Mesendoderm (in vitro differentiated cells): ENCODE data around the gene ADPRHL1.
"Not testable (repeated sequence)": the region's sequence is repeated elsewhere in the genome, so short reads cannot be mapped to it uniquely, and the experiment has no call there.

ENCODE experiments used
- DNase-seq: peaks from one replicate; pipeline ENCODE4 v3.0.0; 2013
- H2AK5ac ChIP-seq: 2 replicates; pipeline ENCODE4 v1.6.1; 2013; ENCODE audit warnings: low read length, inconsistent platforms
- H2BK120ac ChIP-seq: 2 replicates; pipeline ENCODE4 v1.6.1; 2013; ENCODE audit warnings: low read depth, mild to moderate bottlenecking, low read length, moderate library complexity, mixed read lengths
- H2BK15ac ChIP-seq: replicated peaks from 2 replicates; pipeline ENCODE4 v1.6.1; 2013; ENCODE audit warnings: low read depth, mild to moderate bottlenecking, moderate library complexity
- H2BK5ac ChIP-seq: 2 replicates; pipeline ENCODE4 v1.6.1; 2013; ENCODE audit warnings: low read length, inconsistent platforms
- H3K18ac ChIP-seq: 2 replicates; pipeline ENCODE4 v1.6.1; 2013; ENCODE audit warnings: mild to moderate bottlenecking, low read length, mixed read lengths
- H3K23ac ChIP-seq: one replicate; pipeline ENCODE4 v1.6.1; 2013; ENCODE audit warnings: low read length
- H3K27ac ChIP-seq: 2 replicates; pipeline ENCODE4 v1.5.1; 2013; ENCODE audit warnings: low read depth, mild to moderate bottlenecking, inconsistent platforms, low read length, moderate library complexity
- H3K27me3 ChIP-seq: 2 replicates; pipeline ENCODE4 v1.6.1; 2013; ENCODE audit warnings: low read length, control low read depth, mild to moderate bottlenecking, inconsistent platforms; ENCODE audit not compliant: insufficient read depth, poor library complexity
- H3K36me3 ChIP-seq: 2 replicates; pipeline ENCODE4 v1.6.1; 2013; ENCODE audit warnings: low read length, inconsistent platforms; ENCODE audit not compliant: control insufficient read depth, insufficient read depth
- H3K4ac ChIP-seq: one replicate; pipeline ENCODE4 v1.6.1; 2013; ENCODE audit warnings: low read depth, mild to moderate bottlenecking, low read length, moderate library complexity
- H3K4me1 ChIP-seq: 2 replicates; pipeline ENCODE4 v1.6.1; 2013; ENCODE audit warnings: low read depth, low read length, inconsistent platforms; ENCODE audit not compliant: control insufficient read depth
- H3K4me2 ChIP-seq: 2 replicates; pipeline ENCODE4 v1.6.1; 2013; ENCODE audit warnings: low read length
- H3K4me3 ChIP-seq: 2 replicates; pipeline ENCODE4 v1.5.1; 2013; ENCODE audit warnings: mild to moderate bottlenecking, low read length
- H3K56ac ChIP-seq: one replicate; pipeline ENCODE4 v1.6.1; 2013; ENCODE audit warnings: low read length
- H3K79me1 ChIP-seq: 2 replicates; pipeline ENCODE4 v1.6.1; 2013; ENCODE audit warnings: low read length, inconsistent platforms
- H3K79me2 ChIP-seq: 2 replicates; pipeline ENCODE4 v1.6.1; 2013; ENCODE audit warnings: mild to moderate bottlenecking, low read length; ENCODE audit not compliant: control insufficient read depth, insufficient read depth
- H3K9ac ChIP-seq: 2 replicates; pipeline ENCODE4 v1.6.1; 2013; ENCODE audit warnings: low read length, inconsistent platforms
- H4K5ac ChIP-seq: one replicate; pipeline ENCODE4 v1.6.1; 2013; ENCODE audit warnings: low read length
- H4K8ac ChIP-seq: one replicate; pipeline ENCODE4 v1.6.1; 2013; ENCODE audit warnings: low read depth, mild to moderate bottlenecking, control low read depth, low read length, moderate library complexity
- WGBS: extraction: QIAGEN DNeasy Blood & Tissue Kit; methylation state at CpG from one replicate; pipeline ENCODE4 v1.1.7; 2013; ENCODE audit warnings: low lambda C conversion rate, missing lambda C conversion rate; ENCODE audit not compliant: insufficient coverage; ENCODE audit errors: extremely low coverage; 5-methylcytosine and 5-hydroxymethylcytosine counted together

Gene ADPRHL1

DNA sequence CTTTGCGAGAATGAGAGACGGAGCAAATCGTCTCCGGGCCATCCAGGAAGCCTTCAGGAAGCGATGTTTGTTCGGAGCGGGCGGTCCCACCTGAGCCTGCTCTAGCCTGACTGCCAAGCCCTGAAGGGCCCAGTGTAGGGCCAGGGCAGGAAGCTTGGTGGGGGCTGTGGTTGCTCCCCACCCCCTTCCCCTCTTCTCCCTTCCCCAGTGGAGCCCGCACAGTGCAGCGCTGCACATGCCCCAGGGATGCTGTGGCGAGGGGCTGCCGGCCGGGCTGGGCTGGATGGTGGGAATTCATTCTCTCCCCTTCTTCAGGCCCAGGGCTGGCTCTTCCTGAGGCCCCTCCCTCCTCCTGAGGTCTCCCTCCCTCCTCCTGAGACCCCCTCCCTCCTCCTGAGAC is 82.2 kb downstream of the ADPRHL1 start:
- H3K4me3 ChIP-seq, result no peak overlapping the region
- H4K5ac ChIP-seq, result no peak overlapping the region
- H3K27ac ChIP-seq, result no peak overlapping the region
- H3K4me2 ChIP-seq, result no peak overlapping the region
- H3K18ac ChIP-seq, result no peak overlapping the region
- H4K8ac ChIP-seq, result no peak overlapping the region
- H2AK5ac ChIP-seq, result no peak overlapping the region
- H2BK5ac ChIP-seq, result no peak overlapping the region
- no peaks in the 10 kb centered on the region for H3K79me2 ChIP-seq
- no peak for DNase-seq
- H3K36me3 ChIP-seq, result no peaks in the 10 kb centered on the region
- no peaks in the 10 kb centered on the region for H3K27me3 ChIP-seq
- H3K4me1 ChIP-seq, result no peaks in the 10 kb centered on the region
- no peak overlapping the region for H3K23ac ChIP-seq
- H3K56ac ChIP-seq, result no peak overlapping the region
- no CpG with 5 or more reads among the region's 13 CpGs for WGBS
- no peaks in the 10 kb centered on the region for H3K79me1 ChIP-seq
- H2BK120ac ChIP-seq, result no peak overlapping the region
- no peak overlapping the region for H3K9ac ChIP-seq
- no peak overlapping the region for H3K4ac ChIP-seq
- no peak overlapping the region for H2BK15ac ChIP-seq

DNA sequence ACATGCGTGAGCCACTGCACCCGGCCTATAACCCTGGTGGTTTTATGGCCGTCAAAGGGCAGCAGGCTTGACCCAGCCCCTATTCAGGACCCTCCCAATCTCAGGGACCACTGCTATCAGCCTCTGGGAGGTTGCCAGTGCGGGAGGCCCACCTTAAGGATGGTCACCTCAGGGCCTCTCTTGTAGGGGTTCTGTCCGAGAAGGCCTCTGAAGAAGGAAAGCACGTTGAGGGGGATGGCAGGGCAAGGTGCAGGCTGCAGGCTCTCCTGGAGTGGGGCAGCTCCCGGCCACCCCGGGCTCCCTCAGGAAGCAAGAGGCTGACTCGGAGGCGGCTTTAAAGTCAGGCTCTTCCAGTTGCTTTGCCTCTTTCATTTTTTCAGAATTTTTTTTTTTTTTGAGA is 83.4 kb downstream of the ADPRHL1 start:
- H3K4me1 ChIP-seq, result no peaks in the 10 kb centered on the region
- no peaks in the 10 kb centered on the region for H3K27me3 ChIP-seq
- DNase-seq, result no peak

DNA sequence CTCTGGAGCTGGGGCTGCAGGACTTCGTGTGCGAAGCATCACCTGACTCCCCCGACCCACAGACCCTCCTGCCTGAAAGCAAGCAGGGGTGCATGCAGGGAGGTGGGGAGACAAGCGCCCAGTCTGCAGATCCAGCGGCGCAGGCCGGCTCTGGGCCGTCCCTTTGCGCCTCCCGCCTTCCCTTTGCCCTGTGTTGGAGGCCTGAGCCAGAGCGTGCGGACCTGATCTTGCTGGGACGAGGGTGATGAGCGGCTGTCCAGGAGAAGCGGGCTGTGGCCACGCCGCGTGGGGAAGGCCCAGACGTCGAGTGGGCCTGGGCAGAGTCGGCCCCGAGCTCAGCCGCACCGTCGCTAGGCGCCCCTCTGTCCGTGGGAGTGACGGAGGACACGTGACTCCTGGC is 84.1 kb downstream of the ADPRHL1 start:
- H4K8ac ChIP-seq, result no peak overlapping the region
- no peaks in the 10 kb centered on the region for H3K79me2 ChIP-seq
- H2BK5ac ChIP-seq, result no peak overlapping the region
- no peak overlapping the region for H2AK5ac ChIP-seq
- H3K4me1 ChIP-seq, result no peaks in the 10 kb centered on the region
- no peak overlapping the region for H3K56ac ChIP-seq
- no peak for DNase-seq
- no peak overlapping the region for H2BK120ac ChIP-seq
- H3K18ac ChIP-seq, result no peak overlapping the region
- H3K36me3 ChIP-seq, result no peaks in the 10 kb centered on the region
- H3K4ac ChIP-seq, result no peak overlapping the region
- H4K5ac ChIP-seq, result no peak overlapping the region
- no peaks in the 10 kb centered on the region for H3K79me1 ChIP-seq
- no peak overlapping the region for H2BK15ac ChIP-seq
- H3K27me3 ChIP-seq, result no peaks in the 10 kb centered on the region
- no CpG with 5 or more reads among the region's 29 CpGs for WGBS
- no peak overlapping the region for H3K23ac ChIP-seq
- H3K9ac ChIP-seq, result no peak overlapping the region
- no peak overlapping the region for H3K4me2 ChIP-seq
- H3K27ac ChIP-seq, result no peak overlapping the region
- no peak overlapping the region for H3K4me3 ChIP-seq

More for the DNA sequence above, 83.4 kb downstream of the ADPRHL1 start:
- H2BK15ac ChIP-seq, result no peak overlapping the region
- no peak overlapping the region for H3K18ac ChIP-seq
- no peaks in the 10 kb centered on the region for H3K79me2 ChIP-seq
- H4K8ac ChIP-seq, result no peak overlapping the region
- no peak overlapping the region for H3K56ac ChIP-seq
- H3K36me3 ChIP-seq, result no peaks in the 10 kb centered on the region
- no peak overlapping the region for H3K4me2 ChIP-seq
- no peak overlapping the region for H4K5ac ChIP-seq
- H3K4me3 ChIP-seq, result no peak overlapping the region
- H2AK5ac ChIP-seq, result no peak overlapping the region
- H2BK5ac ChIP-seq, result no peak overlapping the region
- no CpG with 5 or more reads among the region's 10 CpGs for WGBS
- no peak overlapping the region for H2BK120ac ChIP-seq
- no peak overlapping the region for H3K23ac ChIP-seq
- H3K9ac ChIP-seq, result no peak overlapping the region
- H3K79me1 ChIP-seq, result no peaks in the 10 kb centered on the region
- H3K27ac ChIP-seq, result no peak overlapping the region
- H3K4ac ChIP-seq, result no peak overlapping the region

DNA sequence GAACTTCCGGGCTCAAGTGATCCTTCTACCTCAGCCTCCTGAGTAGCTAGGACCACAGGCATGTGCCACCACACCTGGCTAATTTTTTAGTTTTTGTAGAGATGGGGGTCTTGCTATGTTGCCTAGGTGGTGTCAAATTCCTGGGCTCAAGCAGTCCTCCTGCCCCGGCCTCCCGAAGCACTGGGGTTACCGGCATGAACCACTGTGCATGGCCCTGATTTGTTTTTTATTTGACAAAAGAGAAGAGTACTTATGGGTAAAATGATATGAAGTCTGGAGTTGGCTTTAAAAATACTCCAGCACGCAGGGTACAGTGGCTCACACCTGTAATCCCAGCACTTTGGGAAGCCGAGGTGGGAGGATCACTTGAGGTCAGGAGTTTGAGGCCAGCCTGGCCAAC is 84.9 kb downstream of the ADPRHL1 start:
- not testable (repeated sequence) for H3K23ac ChIP-seq, H3K79me1 ChIP-seq, H2BK120ac ChIP-seq, DNase-seq, H3K4me2 ChIP-seq, H3K56ac ChIP-seq, H3K4me3 ChIP-seq, H3K27ac ChIP-seq, H2BK15ac ChIP-seq, H3K27me3 ChIP-seq, H2AK5ac ChIP-seq, H4K5ac ChIP-seq, H4K8ac ChIP-seq, H3K4ac ChIP-seq, H3K4me1 ChIP-seq, H2BK5ac ChIP-seq, H3K36me3 ChIP-seq, H3K18ac ChIP-seq, H3K9ac ChIP-seq, H3K79me2 ChIP-seq
- WGBS, result no CpG with 5 or more reads among the region's 6 CpGs

- peaks cover under 1% of the 10 kb centered on the region for H3K79me1 ChIP-seq
- H3K36me3 ChIP-seq, result no peaks in the 10 kb centered on the region
- no peak overlapping the region for H4K5ac ChIP-seq
- H3K4me3 ChIP-seq, result no peak overlapping the region
- no peak overlapping the region for H3K18ac ChIP-seq
- no CpG with 5 or more reads among the region's 6 CpGs for WGBS
- no peak for DNase-seq
- no peak overlapping the region for H3K4ac ChIP-seq
- H3K27ac ChIP-seq, result no peak overlapping the region
- no peak overlapping the region for H2BK5ac ChIP-seq
- no peaks in the 10 kb centered on the region for H3K27me3 ChIP-seq
- peaks cover under 1% of the 10 kb centered on the region for H3K79me2 ChIP-seq
- H3K4me1 ChIP-seq, result no peaks in the 10 kb centered on the region
- no peak overlapping the region for H3K4me2 ChIP-seq
- H3K9ac ChIP-seq, result no peak overlapping the region
- H2AK5ac ChIP-seq, result no peak overlapping the region
- no peak overlapping the region for H4K8ac ChIP-seq
- H2BK15ac ChIP-seq, result no peak overlapping the region
- H3K56ac ChIP-seq, result no peak overlapping the region
- H2BK120ac ChIP-seq, result no peak overlapping the region
- no peak overlapping the region for H3K23ac ChIP-seq
Measured at GRCh38 chr13:113367771-113368170, 85.5 kb downstream of the ADPRHL1 start.

GRCh38 chr13:113367020-113367560 is 86.2 kb downstream of the ADPRHL1 start:
- no peaks in the 10 kb centered on the region for H3K27me3 ChIP-seq
- no peak overlapping the region for H3K4ac ChIP-seq
- no peak overlapping the region for H2BK120ac ChIP-seq
- H3K23ac ChIP-seq, result no peak overlapping the region
- H3K4me3 ChIP-seq, result no peak overlapping the region
- no peak overlapping the region for H3K27ac ChIP-seq
- H3K79me1 ChIP-seq, result peaks cover 2% of the 10 kb centered on the region
- H3K36me3 ChIP-seq, result no peaks in the 10 kb centered on the region
- H2BK5ac ChIP-seq, result no peak overlapping the region
- H4K5ac ChIP-seq, result no peak overlapping the region
- DNase-seq, result no peak
- H4K8ac ChIP-seq, result no peak overlapping the region
- no peak overlapping the region for H2AK5ac ChIP-seq
- peaks cover 4% of the 10 kb centered on the region for H3K79me2 ChIP-seq
- H3K9ac ChIP-seq, result no peak overlapping the region
- no peak overlapping the region for H3K4me2 ChIP-seq
- H3K18ac ChIP-seq, result no peak overlapping the region
- WGBS, result no CpG with 5 or more reads among the region's 15 CpGs
- H3K56ac ChIP-seq, result no peak overlapping the region
- no peaks in the 10 kb centered on the region for H3K4me1 ChIP-seq
- H2BK15ac ChIP-seq, result no peak overlapping the region
